Lower leg skin (tissue), 4 donors: ENCODE measurements around the gene C1QTNF1. TPM values are rescaled to one million over a fixed set of nuclear protein-coding genes. Genes with fewer than 3 reads are reported as not detected.
"Not testable (repeated sequence)": the region's sequence is repeated elsewhere in the genome, so short reads cannot be mapped to it uniquely, and the experiment has no call there.

Experiments used
- DNase-seq, 2 donors: peaks; one replicate each; pipeline ENCODE4 v3.0.0-alpha.2; 2019; ENCODE audit warnings: low spot score in 2 of 2
- H3K4me3 ChIP-seq: fragments of 200-600 bp; sonication (generic); 2 replicates; pipeline ENCODE4 v1.5.1; 2017; ENCODE audit warnings: mild to moderate bottlenecking, low read depth; ENCODE audit not compliant: poor library complexity, severe bottlenecking
- POLR2A ChIP-seq, 2 donors: fragments of 450-650 bp; IDR thresholded peaks; one replicate each; pipeline ENCODE4 v1.6.1; 2016 to 2017; ENCODE audit warnings: antibody characterized with exemption in 2 of 2, mild to moderate bottlenecking in 1 of 2, moderate library complexity in 1 of 2
- WGBS, 2 donors: methylation state at CpG; one replicate each; pipeline ENCODE4 v1.1.5; 2018; 5-methylcytosine and 5-hydroxymethylcytosine counted together
- intact Hi-C: fragments of 100-400 bp; cut with DNase I; formaldehyde crosslinking; loops from one replicate; pipeline ENCODE4 v1.15.0; 2023; ENCODE audit warnings: low total_unique reads
- total RNA-seq, 4 donors: library from RNA; depleted of rRNA; stranded (reverse); fragments of >200 nt; gene quantifications; one replicate each; pipeline ENCODE4 v1.1.0, GENCODE V29; 2016
- TF ChIP-seq, protein P1 (sequence below), 3 donors: fragments of 450-650 bp; IDR thresholded peaks; one replicate each; pipeline ENCODE4 v1.5.1; 2016; ENCODE audit warnings: antibody characterized with exemption in 3 of 3, mild to moderate bottlenecking in 3 of 3, moderate library complexity in 2 of 3

The C1QTNF1 gene
- total RNA-seq, 4 donors from 2014 or later: 24.3 to 53.1 (median 29.5) TPM

DNA sequence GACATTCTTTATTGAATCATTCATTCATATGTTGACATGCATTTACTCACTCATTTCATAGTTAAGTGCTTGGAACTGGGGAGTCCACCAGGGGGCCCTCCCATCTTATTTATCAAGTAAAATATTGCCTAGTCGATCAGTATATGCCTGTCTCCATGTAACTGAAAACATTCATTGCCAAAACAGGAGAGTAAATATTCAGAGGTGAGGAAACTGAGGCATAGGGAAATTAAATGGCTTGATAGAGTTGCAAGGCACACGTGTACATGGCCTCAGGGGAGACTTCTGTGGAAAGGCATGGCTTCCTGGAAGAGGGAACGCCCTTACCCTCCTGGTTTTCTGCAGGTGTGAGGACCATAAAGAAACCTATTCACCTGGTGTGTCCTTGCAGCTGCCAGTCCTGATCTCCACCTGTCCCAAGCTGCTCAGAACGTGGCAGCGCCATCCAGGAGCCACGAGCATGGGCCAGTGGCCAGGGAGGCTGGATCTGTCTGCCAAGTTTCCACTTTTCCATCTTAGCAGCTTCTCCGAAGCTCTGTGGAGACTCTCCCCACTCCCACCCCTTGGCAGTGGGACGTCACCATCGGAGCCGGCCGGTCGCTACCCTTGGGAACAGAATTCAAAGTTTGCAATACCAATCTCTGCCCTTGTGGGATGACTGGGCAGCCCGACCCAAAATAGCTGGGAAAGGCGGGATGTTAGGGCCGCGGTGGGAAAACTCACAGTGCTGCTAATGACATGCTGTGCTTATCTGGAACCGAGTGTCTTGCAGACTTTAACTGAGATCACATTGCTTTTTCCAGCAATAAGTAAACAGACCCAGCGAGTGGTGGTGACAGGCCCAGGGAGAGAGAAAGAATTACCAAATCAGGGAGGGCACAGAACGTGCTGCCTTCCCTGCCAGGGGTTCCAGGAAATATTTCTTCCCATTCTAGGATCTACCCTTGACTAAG, 4.1 kb upstream of the C1QTNF1 start:
- peak; percentile 73 to 93 for DNase-seq
- H3K4me3 ChIP-seq: no peak overlapping the region
- 8 to 21% methylated on average over 19 of the region's 19 CpGs for WGBS, 2 donors
- intact Hi-C loops: no loop called here
- TF ChIP-seq, protein P1, sequence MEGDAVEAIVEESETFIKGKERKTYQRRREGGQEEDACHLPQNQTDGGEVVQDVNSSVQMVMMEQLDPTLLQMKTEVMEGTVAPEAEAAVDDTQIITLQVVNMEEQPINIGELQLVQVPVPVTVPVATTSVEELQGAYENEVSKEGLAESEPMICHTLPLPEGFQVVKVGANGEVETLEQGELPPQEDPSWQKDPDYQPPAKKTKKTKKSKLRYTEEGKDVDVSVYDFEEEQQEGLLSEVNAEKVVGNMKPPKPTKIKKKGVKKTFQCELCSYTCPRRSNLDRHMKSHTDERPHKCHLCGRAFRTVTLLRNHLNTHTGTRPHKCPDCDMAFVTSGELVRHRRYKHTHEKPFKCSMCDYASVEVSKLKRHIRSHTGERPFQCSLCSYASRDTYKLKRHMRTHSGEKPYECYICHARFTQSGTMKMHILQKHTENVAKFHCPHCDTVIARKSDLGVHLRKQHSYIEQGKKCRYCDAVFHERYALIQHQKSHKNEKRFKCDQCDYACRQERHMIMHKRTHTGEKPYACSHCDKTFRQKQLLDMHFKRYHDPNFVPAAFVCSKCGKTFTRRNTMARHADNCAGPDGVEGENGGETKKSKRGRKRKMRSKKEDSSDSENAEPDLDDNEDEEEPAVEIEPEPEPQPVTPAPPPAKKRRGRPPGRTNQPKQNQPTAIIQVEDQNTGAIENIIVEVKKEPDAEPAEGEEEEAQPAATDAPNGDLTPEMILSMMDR (IDR thresholded peaks at IDR 0.05): no peak
- TF ChIP-seq POLR2A (IDR thresholded peaks at IDR 0.05): no peak

DNA sequence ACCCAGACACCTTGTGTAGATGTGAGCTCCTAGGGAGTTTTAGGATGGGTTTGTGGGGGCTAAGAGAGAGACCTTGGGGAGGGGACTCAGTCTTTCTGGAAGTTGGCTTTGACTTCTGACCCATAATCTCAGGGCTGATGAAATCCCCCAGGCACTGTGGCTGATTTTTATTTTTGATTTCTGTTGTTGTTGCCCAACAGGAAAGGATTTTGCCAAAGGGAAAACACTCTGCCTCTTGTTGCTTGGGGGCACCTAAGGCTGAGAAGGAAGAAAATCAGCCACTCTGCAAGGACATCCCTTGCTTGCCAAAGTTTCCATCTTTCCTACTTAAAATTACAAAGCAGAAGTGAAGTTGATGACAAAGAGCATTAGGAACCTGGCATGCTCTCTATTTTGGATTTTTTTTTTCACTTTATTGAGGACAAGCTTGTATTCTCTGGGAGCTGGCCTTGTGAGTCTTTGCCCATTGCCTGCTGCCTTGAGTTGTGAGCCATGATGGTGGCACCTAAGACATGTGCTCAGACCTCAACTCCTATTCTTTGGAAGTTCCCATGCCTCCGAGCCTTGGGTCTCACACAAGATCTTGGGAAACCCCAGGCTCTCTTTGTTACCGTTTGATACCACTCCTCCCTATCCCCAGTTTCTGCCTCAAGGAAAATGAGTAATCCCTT, 3.2 kb upstream of the C1QTNF1 start:
- peak in 1 of 2 donors; percentile 83 for DNase-seq
- 22 to 26% methylated on average over 2 of the region's 2 CpGs for WGBS, 2 donors
- no peak for TF ChIP-seq POLR2A (IDR thresholded peaks at IDR 0.05)
- TF ChIP-seq, protein P1 (IDR thresholded peaks at IDR 0.05): no peak
- intact Hi-C loops: no loop called here
- H3K4me3 ChIP-seq: no peak overlapping the region

- intact Hi-C loops, H3K4me3 ChIP-seq: not testable (repeated sequence)
- WGBS, 2 donors: 85 to 97% methylated on average over 2 of the region's 2 CpGs
- DNase-seq: peak in 1 of 2 donors; percentile 42
Measured at GRCh38 chr17:79021929-79022328, 2.0 kb upstream of the C1QTNF1 start.

GRCh38 chr17:79022507-79022991, 1.4 kb upstream of the C1QTNF1 start:
- intact Hi-C loops: no loop called here
- 67 to 82% methylated on average over 9 of the region's 9 CpGs for WGBS, 2 donors
- DNase-seq: peak in 1 of 2 donors; percentile 86

DNA sequence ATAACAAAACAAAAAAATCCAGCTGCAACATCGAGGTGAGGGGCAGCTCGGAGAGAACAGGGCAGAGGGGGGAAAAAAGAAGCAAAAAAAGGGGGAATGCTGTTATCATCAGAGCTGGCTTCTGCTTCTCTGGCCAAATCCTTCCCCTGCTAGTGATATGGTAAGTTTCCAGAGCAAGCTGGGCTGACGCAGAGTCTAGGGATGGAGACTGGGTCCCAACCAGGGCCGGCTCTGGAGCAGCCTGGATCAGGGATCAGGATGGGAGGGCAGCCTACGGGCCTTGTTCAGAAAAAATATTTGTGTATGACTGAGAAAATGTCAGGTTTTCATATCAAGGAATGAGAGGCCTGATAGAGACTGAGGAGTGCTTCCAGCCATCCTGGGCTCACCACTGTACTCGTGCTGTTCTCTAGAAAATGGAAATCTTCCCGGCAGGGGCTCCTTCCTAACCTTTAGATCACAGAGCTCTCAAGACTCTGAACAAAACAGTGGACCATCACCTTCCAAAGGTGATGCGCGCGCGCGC, 726 bp upstream of the C1QTNF1 start:
- intact Hi-C loops: no loop called here
- WGBS, 2 donors: 77 to 86% methylated on average over 12 of the region's 12 CpGs
- DNase-seq: peak in 1 of 2 donors; percentile 84
- no peak overlapping the region for H3K4me3 ChIP-seq
- TF ChIP-seq, protein P1 (IDR thresholded peaks at IDR 0.05): no peak
- no peak for TF ChIP-seq POLR2A (IDR thresholded peaks at IDR 0.05)

More at GRCh38 chr17:79022507-79022991, 1.4 kb upstream of the C1QTNF1 start:
- H3K4me3 ChIP-seq: no peak overlapping the region
- TF ChIP-seq, protein P1 (IDR thresholded peaks at IDR 0.05): no peak
- no peak for TF ChIP-seq POLR2A (IDR thresholded peaks at IDR 0.05)
